ENCODE data around the gene OPHN1. TPM values are rescaled to one million over a fixed set of nuclear protein-coding genes. Genes with fewer than 3 reads are reported as not detected.

Gene OPHN1
- total and polyA plus RNA-seq, 2 experiments from 2014 or later, result 4.5 to 5.6 TPM

DNA sequence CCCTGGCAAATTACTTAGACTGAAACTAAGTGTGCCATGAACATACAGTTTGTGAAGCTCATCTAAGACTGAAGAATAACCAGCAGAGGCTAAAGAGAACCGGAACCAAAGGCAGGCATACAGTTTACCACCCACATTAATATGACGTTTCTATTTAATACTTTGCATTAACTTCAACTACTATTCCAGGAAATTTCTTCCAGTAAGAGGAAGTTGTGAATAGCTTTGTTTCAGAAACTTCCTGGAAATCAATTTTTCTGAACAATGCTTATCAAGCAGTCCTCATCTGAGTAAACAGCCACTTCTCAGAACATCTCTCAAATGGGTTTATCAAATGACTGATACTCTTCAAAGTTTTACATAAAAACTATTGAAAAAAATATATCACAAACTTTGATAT is 252.7 kb downstream of the OPHN1 start:
- Histone ChIP-seq H3K9me2 (replicated peaks; ENCODE audit: insufficient read depth) (no peaks in the 10 kb centered on the region), H4K20me1 (ENCODE audit: insufficient read depth, poor library complexity, severe bottlenecking) (no peaks in the 10 kb centered on the region), H3K27ac (no peak overlapping the region), H2AFZ (no peak overlapping the region), H3K27me3 (no peaks in the 10 kb centered on the region), H3K4me3 (no peak overlapping the region), H3K36me3 (replicated peaks; ENCODE audit: insufficient read depth, low read depth) (no peaks in the 10 kb centered on the region), H3K9me3 (ENCODE audit: low read depth) (no peaks in the 10 kb centered on the region), H3K4me2 (no peak overlapping the region), H3K4me1 (ENCODE audit: insufficient read depth) (no peaks in the 10 kb centered on the region), H3K79me2 (no peaks in the 10 kb centered on the region)
- TF ChIP-seq EZH2phosphoT487 (IDR thresholded peaks at IDR 0.05; ENCODE audit: low read depth, severe bottlenecking, unreplicated experiment) (no peak), EZH2 (IDR thresholded peaks at IDR 0.05; ENCODE audit: borderline replicate concordance) (no peak)
- TF ChIP-seq, protein P1, sequence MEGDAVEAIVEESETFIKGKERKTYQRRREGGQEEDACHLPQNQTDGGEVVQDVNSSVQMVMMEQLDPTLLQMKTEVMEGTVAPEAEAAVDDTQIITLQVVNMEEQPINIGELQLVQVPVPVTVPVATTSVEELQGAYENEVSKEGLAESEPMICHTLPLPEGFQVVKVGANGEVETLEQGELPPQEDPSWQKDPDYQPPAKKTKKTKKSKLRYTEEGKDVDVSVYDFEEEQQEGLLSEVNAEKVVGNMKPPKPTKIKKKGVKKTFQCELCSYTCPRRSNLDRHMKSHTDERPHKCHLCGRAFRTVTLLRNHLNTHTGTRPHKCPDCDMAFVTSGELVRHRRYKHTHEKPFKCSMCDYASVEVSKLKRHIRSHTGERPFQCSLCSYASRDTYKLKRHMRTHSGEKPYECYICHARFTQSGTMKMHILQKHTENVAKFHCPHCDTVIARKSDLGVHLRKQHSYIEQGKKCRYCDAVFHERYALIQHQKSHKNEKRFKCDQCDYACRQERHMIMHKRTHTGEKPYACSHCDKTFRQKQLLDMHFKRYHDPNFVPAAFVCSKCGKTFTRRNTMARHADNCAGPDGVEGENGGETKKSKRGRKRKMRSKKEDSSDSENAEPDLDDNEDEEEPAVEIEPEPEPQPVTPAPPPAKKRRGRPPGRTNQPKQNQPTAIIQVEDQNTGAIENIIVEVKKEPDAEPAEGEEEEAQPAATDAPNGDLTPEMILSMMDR (IDR thresholded peaks at IDR 0.05; ENCODE audit: poor library complexity), result no peak
- 89% methylated on average over 2 of the region's 2 CpGs for WGBS (ENCODE audit: low lambda C conversion rate, missing lambda C conversion rate)
- no peak for DNase-seq (ENCODE audit: low spot score)

DNA sequence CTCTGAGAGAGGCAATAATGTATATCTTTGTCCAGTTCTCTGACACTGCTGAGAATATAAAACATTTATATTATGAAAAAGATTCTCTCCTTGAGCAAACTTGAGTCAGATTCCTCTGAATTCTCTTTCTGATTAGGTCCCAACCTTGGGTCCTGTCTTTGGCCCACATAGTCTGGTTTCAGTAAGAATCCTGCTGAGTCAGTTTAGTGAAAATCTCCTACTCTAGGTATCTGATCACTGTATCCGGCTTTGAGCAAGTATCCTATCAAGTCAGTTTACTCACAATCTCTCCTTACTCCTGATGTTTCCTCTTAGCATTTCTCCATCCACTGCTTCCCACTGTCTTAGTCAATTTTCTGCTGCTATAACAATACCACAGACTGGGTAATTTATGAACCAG is 253.9 kb downstream of the OPHN1 start:
- Histone ChIP-seq H3K9me3 (ENCODE audit: low read depth) (no peaks in the 10 kb centered on the region), H3K27ac (no peak overlapping the region), H2AFZ (no peak overlapping the region), H3K27me3 (no peaks in the 10 kb centered on the region), H4K20me1 (ENCODE audit: insufficient read depth, poor library complexity, severe bottlenecking) (no peaks in the 10 kb centered on the region), H3K36me3 (replicated peaks; ENCODE audit: insufficient read depth, low read depth) (no peaks in the 10 kb centered on the region), H3K9me2 (replicated peaks; ENCODE audit: insufficient read depth) (no peaks in the 10 kb centered on the region), H3K79me2 (no peaks in the 10 kb centered on the region), H3K4me1 (ENCODE audit: insufficient read depth) (no peaks in the 10 kb centered on the region), H3K4me3 (no peak overlapping the region), H3K4me2 (no peak overlapping the region)
- WGBS (ENCODE audit: low lambda C conversion rate, missing lambda C conversion rate), result 100% methylated on average over 1 of the region's 1 CpG
- TF ChIP-seq, protein P1 (IDR thresholded peaks at IDR 0.05; ENCODE audit: poor library complexity), result no peak
- TF ChIP-seq EZH2 (IDR thresholded peaks at IDR 0.05; ENCODE audit: borderline replicate concordance) (no peak), EZH2phosphoT487 (IDR thresholded peaks at IDR 0.05; ENCODE audit: low read depth, severe bottlenecking, unreplicated experiment) (no peak)
- no peak for DNase-seq (ENCODE audit: low spot score)

DNA sequence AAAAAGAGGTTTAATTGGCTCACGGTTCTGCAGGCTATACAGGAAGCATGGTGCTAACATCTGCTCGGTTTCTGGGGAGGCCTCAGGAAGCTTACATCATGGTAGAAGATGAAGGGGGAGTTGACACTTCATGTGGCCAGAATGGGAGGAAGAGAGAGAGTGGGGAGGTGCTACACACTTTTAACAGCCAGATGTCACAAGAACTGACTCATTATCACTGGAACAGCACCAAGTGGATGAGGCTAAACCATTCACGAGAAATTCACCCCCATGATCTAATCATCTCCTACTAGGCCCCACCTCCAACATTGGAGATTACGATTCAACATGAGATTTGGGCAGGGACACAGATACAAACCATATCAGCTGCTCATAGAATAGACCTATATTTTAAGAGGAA is 255.8 kb downstream of the OPHN1 start:
- Histone ChIP-seq H3K27ac (no peak overlapping the region), H3K27me3 (no peaks in the 10 kb centered on the region), H3K9me2 (replicated peaks; ENCODE audit: insufficient read depth) (no peaks in the 10 kb centered on the region), H2AFZ (no peak overlapping the region), H3K4me1 (ENCODE audit: insufficient read depth) (no peaks in the 10 kb centered on the region), H3K4me3 (no peak overlapping the region), H3K9me3 (ENCODE audit: low read depth) (no peaks in the 10 kb centered on the region), H3K4me2 (no peak overlapping the region), H3K79me2 (no peaks in the 10 kb centered on the region), H4K20me1 (ENCODE audit: insufficient read depth, poor library complexity, severe bottlenecking) (no peaks in the 10 kb centered on the region), H3K36me3 (replicated peaks; ENCODE audit: insufficient read depth, low read depth) (no peaks in the 10 kb centered on the region)
- TF ChIP-seq, protein P1 (IDR thresholded peaks at IDR 0.05; ENCODE audit: poor library complexity), result no peak
- TF ChIP-seq EZH2phosphoT487 (IDR thresholded peaks at IDR 0.05; ENCODE audit: low read depth, severe bottlenecking, unreplicated experiment), result no peak
- no peak for TF ChIP-seq EZH2 (IDR thresholded peaks at IDR 0.05; ENCODE audit: borderline replicate concordance)
- 78% methylated on average over 4 of the region's 4 CpGs for WGBS (ENCODE audit: low lambda C conversion rate, missing lambda C conversion rate)
- DNase-seq (ENCODE audit: low spot score), result no peak

DNA sequence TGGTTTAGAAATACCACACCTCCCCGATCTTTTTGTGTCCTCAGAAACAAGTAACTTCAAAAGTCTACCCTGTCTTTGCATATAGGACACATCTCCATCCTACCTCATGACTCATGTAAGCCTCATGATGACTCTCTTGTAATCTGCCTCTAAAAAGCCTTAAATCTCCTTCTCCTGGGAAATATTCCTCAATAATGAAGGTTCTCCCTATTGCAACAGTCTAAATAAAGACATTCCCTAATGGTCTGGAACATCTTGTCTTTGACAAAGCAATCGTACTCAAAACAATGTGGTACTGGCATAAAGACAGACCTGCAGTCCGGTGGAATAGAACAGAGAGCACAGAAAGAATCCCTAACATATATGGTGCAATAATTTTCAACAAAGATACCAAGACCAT is 257.7 kb downstream of the OPHN1 start:
- H3K27me3 ChIP-seq, result no peaks in the 10 kb centered on the region
- no peak overlapping the region for H2AFZ ChIP-seq
- no peaks in the 10 kb centered on the region for H3K79me2 ChIP-seq
- H3K4me3 ChIP-seq, result no peak overlapping the region
- no peak overlapping the region for H3K27ac ChIP-seq
- H3K4me2 ChIP-seq, result no peak overlapping the region
- WGBS (ENCODE audit: low lambda C conversion rate, missing lambda C conversion rate), result 63% methylated on average over 3 of the region's 3 CpGs
- no peaks in the 10 kb centered on the region for H4K20me1 ChIP-seq (ENCODE audit: insufficient read depth, poor library complexity, severe bottlenecking)
- no peaks in the 10 kb centered on the region for H3K36me3 ChIP-seq (replicated peaks; ENCODE audit: insufficient read depth, low read depth)
- no peaks in the 10 kb centered on the region for H3K9me3 ChIP-seq (ENCODE audit: low read depth)
- TF ChIP-seq, protein P1 (IDR thresholded peaks at IDR 0.05; ENCODE audit: poor library complexity), result no peak
- TF ChIP-seq EZH2 (IDR thresholded peaks at IDR 0.05; ENCODE audit: borderline replicate concordance), result no peak
- TF ChIP-seq EZH2phosphoT487 (IDR thresholded peaks at IDR 0.05; ENCODE audit: low read depth, severe bottlenecking, unreplicated experiment), result no peak
- H3K4me1 ChIP-seq (ENCODE audit: insufficient read depth), result no peaks in the 10 kb centered on the region
- DNase-seq (ENCODE audit: low spot score), result no peak
- no peaks in the 10 kb centered on the region for H3K9me2 ChIP-seq (replicated peaks; ENCODE audit: insufficient read depth)

Measured in hepatocyte (in vitro differentiated cells).